ENCODE data around the gene RETREG2. TPM values are rescaled to one million over a fixed set of nuclear protein-coding genes. Genes with fewer than 3 reads are reported as not detected.

The RETREG2 gene
- total RNA-seq, 1 experiment from 2014 or later = 63.7 TPM

DNA sequence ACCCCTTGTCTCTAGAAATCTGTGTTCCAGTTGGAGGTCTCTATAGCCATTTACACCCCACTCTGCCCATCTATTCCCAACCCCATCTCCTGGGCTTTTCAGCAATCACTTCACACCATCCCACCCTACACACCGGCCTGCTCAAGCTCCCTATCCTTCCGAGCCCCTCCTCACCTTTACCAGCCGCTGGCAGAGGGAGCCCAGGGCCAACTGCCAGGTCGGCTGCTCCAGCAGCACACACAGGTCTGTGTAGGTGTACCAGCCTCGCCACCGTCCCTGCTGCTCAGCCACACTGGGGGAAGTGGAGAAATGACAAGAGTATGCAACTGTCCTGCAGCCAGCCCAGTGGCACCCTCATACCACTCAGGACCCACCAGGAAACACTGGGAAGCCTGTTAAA, 4.9 kb upstream of the RETREG2 start:
- H3K4me2 ChIP-seq (ENCODE audit: low read length) = no peak overlapping the region
- TF ChIP-seq JUND (IDR thresholded peaks at IDR 0.05) = no peak
- TF ChIP-seq, protein P1, sequence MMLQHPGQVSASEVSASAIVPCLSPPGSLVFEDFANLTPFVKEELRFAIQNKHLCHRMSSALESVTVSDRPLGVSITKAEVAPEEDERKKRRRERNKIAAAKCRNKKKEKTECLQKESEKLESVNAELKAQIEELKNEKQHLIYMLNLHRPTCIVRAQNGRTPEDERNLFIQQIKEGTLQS (IDR thresholded peaks at IDR 0.05) = no peak
- no peak for TF ChIP-seq EZH2 (IDR thresholded peaks at IDR 0.05)
- no peak for TF ChIP-seq POLR2AphosphoS5 (IDR thresholded peaks at IDR 0.05; ENCODE audit: low read depth, low read length)
- TF ChIP-seq, protein P2, sequence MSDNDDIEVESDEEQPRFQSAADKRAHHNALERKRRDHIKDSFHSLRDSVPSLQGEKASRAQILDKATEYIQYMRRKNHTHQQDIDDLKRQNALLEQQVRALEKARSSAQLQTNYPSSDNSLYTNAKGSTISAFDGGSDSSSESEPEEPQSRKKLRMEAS (IDR thresholded peaks at IDR 0.05) = no peak
- TF ChIP-seq TCF7L2 (IDR thresholded peaks at IDR 0.05; ENCODE audit: borderline replicate concordance, extremely low read depth, insufficient read depth, insufficient read length) = no peak
- TF ChIP-seq EGR1 (IDR thresholded peaks at IDR 0.05; ENCODE audit: low read depth) = no peak
- no peak for TF ChIP-seq EZH2phosphoT487 (IDR thresholded peaks at IDR 0.05; ENCODE audit: borderline replicate concordance)
- no peak for TF ChIP-seq FOSL1 (IDR thresholded peaks at IDR 0.05; ENCODE audit: low read depth)
- TF ChIP-seq, protein P3, sequence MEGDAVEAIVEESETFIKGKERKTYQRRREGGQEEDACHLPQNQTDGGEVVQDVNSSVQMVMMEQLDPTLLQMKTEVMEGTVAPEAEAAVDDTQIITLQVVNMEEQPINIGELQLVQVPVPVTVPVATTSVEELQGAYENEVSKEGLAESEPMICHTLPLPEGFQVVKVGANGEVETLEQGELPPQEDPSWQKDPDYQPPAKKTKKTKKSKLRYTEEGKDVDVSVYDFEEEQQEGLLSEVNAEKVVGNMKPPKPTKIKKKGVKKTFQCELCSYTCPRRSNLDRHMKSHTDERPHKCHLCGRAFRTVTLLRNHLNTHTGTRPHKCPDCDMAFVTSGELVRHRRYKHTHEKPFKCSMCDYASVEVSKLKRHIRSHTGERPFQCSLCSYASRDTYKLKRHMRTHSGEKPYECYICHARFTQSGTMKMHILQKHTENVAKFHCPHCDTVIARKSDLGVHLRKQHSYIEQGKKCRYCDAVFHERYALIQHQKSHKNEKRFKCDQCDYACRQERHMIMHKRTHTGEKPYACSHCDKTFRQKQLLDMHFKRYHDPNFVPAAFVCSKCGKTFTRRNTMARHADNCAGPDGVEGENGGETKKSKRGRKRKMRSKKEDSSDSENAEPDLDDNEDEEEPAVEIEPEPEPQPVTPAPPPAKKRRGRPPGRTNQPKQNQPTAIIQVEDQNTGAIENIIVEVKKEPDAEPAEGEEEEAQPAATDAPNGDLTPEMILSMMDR (IDR thresholded peaks at IDR 0.05 in 2 of 3, conservative IDR thresholded peaks at IDR 0.05 in 1 of 3; ENCODE audit: borderline replicate concordance in 1 of 3, insufficient read depth in 1 of 3, low read depth in 2 of 3, low read length in 2 of 3) = no peak
- TF ChIP-seq, protein P4, sequence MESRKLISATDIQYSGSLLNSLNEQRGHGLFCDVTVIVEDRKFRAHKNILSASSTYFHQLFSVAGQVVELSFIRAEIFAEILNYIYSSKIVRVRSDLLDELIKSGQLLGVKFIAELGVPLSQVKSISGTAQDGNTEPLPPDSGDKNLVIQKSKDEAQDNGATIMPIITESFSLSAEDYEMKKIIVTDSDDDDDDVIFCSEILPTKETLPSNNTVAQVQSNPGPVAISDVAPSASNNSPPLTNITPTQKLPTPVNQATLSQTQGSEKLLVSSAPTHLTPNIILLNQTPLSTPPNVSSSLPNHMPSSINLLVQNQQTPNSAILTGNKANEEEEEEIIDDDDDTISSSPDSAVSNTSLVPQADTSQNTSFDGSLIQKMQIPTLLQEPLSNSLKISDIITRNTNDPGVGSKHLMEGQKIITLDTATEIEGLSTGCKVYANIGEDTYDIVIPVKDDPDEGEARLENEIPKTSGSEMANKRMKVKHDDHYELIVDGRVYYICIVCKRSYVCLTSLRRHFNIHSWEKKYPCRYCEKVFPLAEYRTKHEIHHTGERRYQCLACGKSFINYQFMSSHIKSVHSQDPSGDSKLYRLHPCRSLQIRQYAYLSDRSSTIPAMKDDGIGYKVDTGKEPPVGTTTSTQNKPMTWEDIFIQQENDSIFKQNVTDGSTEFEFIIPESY (IDR thresholded peaks at IDR 0.05; ENCODE audit: extremely low read depth, insufficient replicate concordance, low read length) = no peak
- no peak for TF ChIP-seq YY1 (IDR thresholded peaks at IDR 0.05; ENCODE audit: extremely low read depth, insufficient replicate concordance, low read depth, low read length)
- TF ChIP-seq ZFX (IDR thresholded peaks at IDR 0.05) = no peak
- no peaks in the 10 kb centered on the region for H3K9me2 ChIP-seq (ENCODE audit: insufficient read depth)
- CTCF ChIA-PET = no interaction called here
- intact Hi-C loops (cut with micrococcal nuclease) = loop anchor here (10.0 kb wide), 1 partner anchor 362 kb away; no protein-coding TSS in a partner anchor
- no peaks in the 10 kb centered on the region for H4K20me1 ChIP-seq (ENCODE audit: insufficient read depth)
- no peak overlapping the region for H3K27ac ChIP-seq (ENCODE audit: low read depth, low read length)
- H3K79me2 ChIP-seq (ENCODE audit: insufficient read depth, low read length) = peaks cover 7% of the 10 kb centered on the region; the same call in 1 of the 2 replicates
- H2AFZ ChIP-seq (ENCODE audit: low read depth, low read length, poor library complexity, severe bottlenecking) = no peak overlapping the region
- peaks cover 0 to 7% of the 10 kb centered on the region in 2 experiments; a peak in 2 of 4 replicates for H3K36me3 ChIP-seq (ENCODE audit: control insufficient read depth in 1 of 2, insufficient read depth in 2 of 2, low read length in 2 of 2)
- no peaks in the 10 kb centered on the region for H3K27me3 ChIP-seq (ENCODE audit: insufficient read depth, low read length)
- POLR2A ChIA-PET = no interaction called here
- RAD21 ChIA-PET (ENCODE audit: low non-redundant PET in 1 of 2, low total read pairs in 2 of 2, uncharacterized antibody in 2 of 2, unreplicated experiment in 2 of 2) = no interaction called here
- no peak overlapping the region for H3K4me3 ChIP-seq (replicated peaks in 1 of 2; ENCODE audit: low read depth in 1 of 2, low read length in 2 of 2)
- peaks cover 5 to 15% of the 10 kb centered on the region in 2 experiments for H3K4me1 ChIP-seq (ENCODE audit: control insufficient read depth in 1 of 2, insufficient read depth in 2 of 2, low read length in 2 of 2)
- no peak overlapping the region for H3K9ac ChIP-seq (ENCODE audit: low read length)
- BruUV-seq (replicated peaks) = no TSS peak
- ATAC-seq = no peak
- H3K9me3 ChIP-seq (ENCODE audit: control insufficient read depth in 1 of 2, insufficient read depth in 1 of 2, low read depth in 1 of 2, low read length in 2 of 2) = no peaks in the 10 kb centered on the region
- DNase-seq (ENCODE audit: low read depth, low spot score) = no peak

Data from HCT116 (cell line).